Cardiac muscle cell (in vitro differentiated cells and primary cell): ENCODE results near the gene UCP3. TPM values are rescaled to one million over a fixed set of nuclear protein-coding genes. Genes with fewer than 3 reads are reported as not detected.

Experiments
- DNase-seq, 2 donors: peaks; one replicate each; pipeline versions ENCODE4 v3.0.0 to v3.0.0-alpha.2; 2010 to 2017; ENCODE audit warnings: low read depth in 1 of 2, low spot score in 1 of 2
- H3K27ac ChIP-seq: fragments of 200-600 bp; sonication (generic); 2 replicates; pipeline ENCODE4 v1.5.1; 2016
- H3K27me3 ChIP-seq: fragments of 200-600 bp; sonication (generic); 2 replicates; pipeline ENCODE4 v1.6.0; 2016; ENCODE audit warnings: control low read depth
- H3K36me3 ChIP-seq: fragments of 200-600 bp; sonication (generic); 2 replicates; pipeline ENCODE4 v1.5.1; 2016; ENCODE audit warnings: control low read depth
- H3K4me1 ChIP-seq: fragments of 200-600 bp; sonication (generic); 2 replicates; pipeline ENCODE4 v1.8.1; 2017; ENCODE audit warnings: low read depth, mild to moderate bottlenecking, mixed run types
- H3K4me3 ChIP-seq: fragments of 200-600 bp; sonication (generic); 2 replicates; pipeline ENCODE4 v1.5.1; 2016; ENCODE audit warnings: mild to moderate bottlenecking
- H3K9me3 ChIP-seq: fragments of 200-600 bp; sonication (generic); 2 replicates; pipeline ENCODE4 v1.5.1; 2017; ENCODE audit warnings: low read depth, mild to moderate bottlenecking, control low read depth
- CTCF ChIP-seq: IDR thresholded peaks from 2 replicates; pipeline ENCODE4 v1.5.1; 2012; ENCODE audit warnings: low read depth, mild to moderate bottlenecking, low read length
- polyA plus RNA-seq: library from polyadenylated mRNA; unstranded; fragments of >200 nt; fragmentation: Nextera tagmentation; extraction: Ambion mirVana; gene quantifications from 2 replicates; pipeline ENCODE4 v1.2.1, GENCODE V29; 2016
- total RNA-seq: library from RNA; depleted of rRNA; stranded (reverse); fragments of >200 nt; gene quantifications from 2 replicates; pipeline ENCODE4 v1.2.3, GENCODE V29; 2016

UCP3 gene
- total and polyA plus RNA-seq, 2 experiments from 2014 or later: 0.95 to 2.0 TPM

- no peak for DNase-seq
- H3K36me3 ChIP-seq: no peaks in the 10 kb centered on the region
- no peaks in the 10 kb centered on the region for H3K4me1 ChIP-seq
- H3K27ac ChIP-seq: no peak overlapping the region
- no peak overlapping the region for H3K4me3 ChIP-seq
- H3K9me3 ChIP-seq: no peaks in the 10 kb centered on the region
- H3K27me3 ChIP-seq: peaks cover 29% of the 10 kb centered on the region
- TF ChIP-seq CTCF: no peak
Measured at GRCh38 chr11:73956876-73957653, 51.8 kb downstream of the UCP3 start.

GRCh38 chr11:73951797-73952196 is 57.1 kb downstream of the UCP3 start:
- no peaks in the 10 kb centered on the region for H3K36me3 ChIP-seq
- no peak overlapping the region for H3K4me3 ChIP-seq
- DNase-seq: no peak
- H3K9me3 ChIP-seq: no peaks in the 10 kb centered on the region
- H3K27ac ChIP-seq: no peak overlapping the region
- peaks cover 9% of the 10 kb centered on the region for H3K27me3 ChIP-seq
- H3K4me1 ChIP-seq: no peaks in the 10 kb centered on the region
- no peak for TF ChIP-seq CTCF

GRCh38 chr11:73950869-73951710 is 57.8 kb downstream of the UCP3 start, which contains the start of gene DNAJB13:
Gene DNAJB13, plus strand, starts transcription at chr11:73951026. Its CDS starts 44 bp downstream, at chr11:73951070.
- peak; percentile 58 to 74 for DNase-seq
- Histone ChIP-seq H3K4me1 (no peaks in the 10 kb centered on the region), H3K27me3 (peaks cover 4% of the 10 kb centered on the region), H3K4me3 (no peak within 1 kb of the TSS), H3K9me3 (no peaks in the 10 kb centered on the region), H3K36me3 (no peaks in the 10 kb centered on the region), H3K27ac (no peak within 1 kb of the TSS)
- no peak for TF ChIP-seq CTCF

Other genes with a start within 250 kb of the UCP3 start
- 173 and 218 TPM in 2 replicates for gene RAB6A, start 248.0 kb downstream of the UCP3 start, total RNA-seq
- 110 and 119 TPM in 2 replicates for gene RAB6A, start 248.0 kb downstream of the UCP3 start, polyA plus RNA-seq
- 18.2 and 32.0 TPM in 2 replicates for gene MRPL48, start 221.2 kb downstream of the UCP3 start, total RNA-seq
- gene MRPL48, start 221.2 kb downstream of the UCP3 start, polyA plus RNA-seq: 65.9 and 72.9 TPM in 2 replicates
- 113 and 147 TPM in 2 replicates for gene COA4, start 132.2 kb downstream of the UCP3 start, total RNA-seq
- gene COA4, start 132.2 kb downstream of the UCP3 start, polyA plus RNA-seq: 106 and 114 TPM in 2 replicates
- 40.8 and 63.9 TPM in 2 replicates for gene PAAF1, start 132.1 kb downstream of the UCP3 start, total RNA-seq
- 97.2 and 99.3 TPM in 2 replicates for gene PAAF1, start 132.1 kb downstream of the UCP3 start, polyA plus RNA-seq
- gene DNAJB13, start 58.1 kb downstream of the UCP3 start, total RNA-seq: 0.24 and 0.28 TPM in 2 replicates
- 0.25 TPM in 1 of 2 replicates, not detected in the other for gene DNAJB13, start 58.1 kb downstream of the UCP3 start, polyA plus RNA-seq
- gene UCP2, start 26.2 kb downstream of the UCP3 start, total RNA-seq: 4.7 and 25.9 TPM in 2 replicates
- 34.8 and 57.8 TPM in 2 replicates for gene UCP2, start 26.2 kb downstream of the UCP3 start, polyA plus RNA-seq
- 13.3 and 23.0 TPM in 2 replicates for gene C2CD3, start 161.9 kb upstream of the UCP3 start, total RNA-seq
- gene C2CD3, start 161.9 kb upstream of the UCP3 start, polyA plus RNA-seq: 10.2 and 11.8 TPM in 2 replicates
- 55.2 and 62.1 TPM in 2 replicates for gene PPME1, start 162.2 kb upstream of the UCP3 start, total RNA-seq
- 109 TPM in 2 replicates for gene PPME1, start 162.2 kb upstream of the UCP3 start, polyA plus RNA-seq